ENCODE measurements around the gene MMP12. TPM values are rescaled to one million over a fixed set of nuclear protein-coding genes. Genes with fewer than 3 reads are reported as not detected.

Gene MMP12
- not detected in 2 replicates for total RNA-seq (2014; rRNA removed; shearing (Covaris generic))
- polyA plus RNA-seq (2016; fragmentation: Nextera tagmentation; extraction: Ambion mirVana) = not detected in 2 replicates
- long read RNA-seq = 0 reads

DNA sequence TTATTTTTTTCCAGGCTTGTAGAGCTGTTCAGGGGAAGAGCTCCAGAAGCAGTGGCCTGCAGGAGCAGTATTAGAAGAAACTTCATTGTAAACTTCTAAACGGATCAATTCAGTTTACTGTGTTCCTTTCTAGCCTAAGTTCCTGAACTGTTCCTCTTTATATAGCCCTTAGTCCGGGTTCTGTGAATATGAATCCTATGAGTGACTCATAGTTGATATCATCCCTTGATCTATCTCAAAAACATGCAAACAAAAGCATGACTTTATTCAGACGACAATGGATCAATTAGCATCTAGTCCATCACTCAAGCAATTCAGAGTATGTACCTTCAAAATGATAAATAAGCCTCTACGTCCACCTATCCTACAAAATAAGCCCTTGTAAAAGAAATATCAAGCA, at the start of gene MMP12:
Gene MMP12 (minus strand): TSS at position 131 of the 400 bp plus-strand sequence. CDS start 45 bp downstream, at position 86.
- DNase-seq (ENCODE audit: low spot score) (no peak), ATAC-seq (no peak)
- no peaks in the 10 kb centered on the region for H3K36me3 Mint-ChIP-seq (ENCODE audit: low read depth)
- H3K4me3 ChIP-seq = no peak within 1 kb of the TSS
- H3K27me3 Mint-ChIP-seq (ENCODE audit: insufficient read depth, low read depth, poor library complexity) = no peaks in the 10 kb centered on the region
- H3K4me2 ChIP-seq = no peak within 1 kb of the TSS
- H3K36me3 ChIP-seq (ENCODE audit: insufficient read depth) = no peaks in the 10 kb centered on the region
- no peaks in the 10 kb centered on the region for H3K9me3 Mint-ChIP-seq
- H3K4me3 Mint-ChIP-seq = no peak within 1 kb of the TSS
- no peaks in the 10 kb centered on the region for H4K20me1 ChIP-seq (replicated peaks; ENCODE audit: insufficient read depth)
- H3K27me3 ChIP-seq (ENCODE audit: insufficient read depth) = no peaks in the 10 kb centered on the region
- no peak within 1 kb of the TSS for H2AFZ ChIP-seq
- H3K27ac ChIP-seq (ENCODE audit: low read depth) = no peak within 1 kb of the TSS
- no peaks in the 10 kb centered on the region for H3K4me1 ChIP-seq (ENCODE audit: insufficient read depth)
- no peaks in the 10 kb centered on the region for H3K9me2 ChIP-seq (ENCODE audit: insufficient read depth)
- no peak for TF ChIP-seq EZH2 (IDR thresholded peaks at IDR 0.05; ENCODE audit: low read depth, unreplicated experiment)
- TF ChIP-seq EZH2phosphoT487 (IDR thresholded peaks at IDR 0.05; ENCODE audit: unreplicated experiment) = no peak
- no peak for TF ChIP-seq POLR2AphosphoS5 (IDR thresholded peaks at IDR 0.05; ENCODE audit: low read depth)
- TF ChIP-seq ZNF331 (CRISPR knock-in tag; IDR thresholded peaks at IDR 0.05; ENCODE audit: low read depth) = no peak
- no peak for TF ChIP-seq NANOG (IDR thresholded peaks at IDR 0.05; ENCODE audit: borderline replicate concordance)
- no peaks in the 10 kb centered on the region for H3K4me1 Mint-ChIP-seq
- no peaks in the 10 kb centered on the region for H3K79me2 ChIP-seq (replicated peaks; ENCODE audit: insufficient read depth)
- H3F3A ChIP-seq (replicated peaks; ENCODE audit: low read depth) = no peaks in the 10 kb centered on the region
- no peak within 1 kb of the TSS for H3K27ac Mint-ChIP-seq

DNA sequence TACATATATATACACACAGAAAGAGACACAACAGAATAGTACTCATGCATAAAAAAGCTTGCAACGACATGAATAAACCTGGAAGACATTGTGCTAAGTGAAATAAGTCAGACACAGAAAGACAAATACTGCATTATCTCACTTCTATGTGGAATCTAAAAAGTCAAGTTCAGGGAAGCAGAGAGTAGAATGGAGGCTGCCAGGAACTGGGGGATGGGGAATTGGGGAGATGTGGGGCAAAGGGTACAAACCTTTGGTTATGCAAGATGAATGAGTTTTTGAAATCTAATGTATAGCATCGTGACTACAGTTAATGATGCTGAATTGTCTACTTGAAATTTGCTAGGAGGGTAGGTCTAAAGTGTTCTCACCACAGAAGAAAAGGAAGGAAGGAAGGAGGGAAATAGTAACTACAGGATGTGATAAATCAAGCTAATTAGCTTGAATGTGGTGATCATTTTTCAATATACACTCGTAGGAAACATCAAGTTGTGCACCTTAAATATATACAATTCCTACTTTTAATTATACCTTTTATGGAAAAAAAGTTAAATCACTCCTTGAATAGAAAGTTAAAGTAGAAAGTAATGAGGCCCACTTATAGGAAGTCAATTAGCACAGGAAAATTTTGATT, 46.9 kb upstream of the MMP12 start:
- Histone ChIP-seq H3K4me3 (no peak overlapping the region), H3K79me2 (replicated peaks; ENCODE audit: insufficient read depth) (no peaks in the 10 kb centered on the region), H3K9me2 (ENCODE audit: insufficient read depth) (no peaks in the 10 kb centered on the region), H3K36me3 (ENCODE audit: insufficient read depth) (no peaks in the 10 kb centered on the region), H3K4me1 (ENCODE audit: insufficient read depth) (no peaks in the 10 kb centered on the region), H2AFZ (no peak overlapping the region), H3F3A (replicated peaks; ENCODE audit: low read depth) (no peaks in the 10 kb centered on the region), H4K20me1 (replicated peaks; ENCODE audit: insufficient read depth) (no peaks in the 10 kb centered on the region), H3K4me2 (no peak overlapping the region), H3K27ac (ENCODE audit: low read depth) (no peak overlapping the region), H3K27me3 (ENCODE audit: insufficient read depth) (no peaks in the 10 kb centered on the region)
- no peak overlapping the region for H3K27ac Mint-ChIP-seq
- H3K4me3 Mint-ChIP-seq = no peak overlapping the region
- no peaks in the 10 kb centered on the region for H3K27me3 Mint-ChIP-seq (ENCODE audit: insufficient read depth, low read depth, poor library complexity)
- no peaks in the 10 kb centered on the region for H3K4me1 Mint-ChIP-seq
- no peak for DNase-seq (ENCODE audit: low spot score)
- ATAC-seq = no peak
- TF ChIP-seq POLR2AphosphoS5 (IDR thresholded peaks at IDR 0.05; ENCODE audit: low read depth) (no peak), NANOG (IDR thresholded peaks at IDR 0.05; ENCODE audit: borderline replicate concordance) (no peak), EZH2 (IDR thresholded peaks at IDR 0.05; ENCODE audit: low read depth, unreplicated experiment) (no peak), ZNF114 (CRISPR knock-in tag; IDR thresholded peaks at IDR 0.05) (no peak), CREB1 (CRISPR knock-in tag; IDR thresholded peaks at IDR 0.05; ENCODE audit: low read depth) (no peak), EZH2phosphoT487 (IDR thresholded peaks at IDR 0.05; ENCODE audit: unreplicated experiment) (no peak)
- TF ChIP-seq, protein P1, sequence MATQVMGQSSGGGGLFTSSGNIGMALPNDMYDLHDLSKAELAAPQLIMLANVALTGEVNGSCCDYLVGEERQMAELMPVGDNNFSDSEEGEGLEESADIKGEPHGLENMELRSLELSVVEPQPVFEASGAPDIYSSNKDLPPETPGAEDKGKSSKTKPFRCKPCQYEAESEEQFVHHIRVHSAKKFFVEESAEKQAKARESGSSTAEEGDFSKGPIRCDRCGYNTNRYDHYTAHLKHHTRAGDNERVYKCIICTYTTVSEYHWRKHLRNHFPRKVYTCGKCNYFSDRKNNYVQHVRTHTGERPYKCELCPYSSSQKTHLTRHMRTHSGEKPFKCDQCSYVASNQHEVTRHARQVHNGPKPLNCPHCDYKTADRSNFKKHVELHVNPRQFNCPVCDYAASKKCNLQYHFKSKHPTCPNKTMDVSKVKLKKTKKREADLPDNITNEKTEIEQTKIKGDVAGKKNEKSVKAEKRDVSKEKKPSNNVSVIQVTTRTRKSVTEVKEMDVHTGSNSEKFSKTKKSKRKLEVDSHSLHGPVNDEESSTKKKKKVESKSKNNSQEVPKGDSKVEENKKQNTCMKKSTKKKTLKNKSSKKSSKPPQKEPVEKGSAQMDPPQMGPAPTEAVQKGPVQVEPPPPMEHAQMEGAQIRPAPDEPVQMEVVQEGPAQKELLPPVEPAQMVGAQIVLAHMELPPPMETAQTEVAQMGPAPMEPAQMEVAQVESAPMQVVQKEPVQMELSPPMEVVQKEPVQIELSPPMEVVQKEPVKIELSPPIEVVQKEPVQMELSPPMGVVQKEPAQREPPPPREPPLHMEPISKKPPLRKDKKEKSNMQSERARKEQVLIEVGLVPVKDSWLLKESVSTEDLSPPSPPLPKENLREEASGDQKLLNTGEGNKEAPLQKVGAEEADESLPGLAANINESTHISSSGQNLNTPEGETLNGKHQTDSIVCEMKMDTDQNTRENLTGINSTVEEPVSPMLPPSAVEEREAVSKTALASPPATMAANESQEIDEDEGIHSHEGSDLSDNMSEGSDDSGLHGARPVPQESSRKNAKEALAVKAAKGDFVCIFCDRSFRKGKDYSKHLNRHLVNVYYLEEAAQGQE (IDR thresholded peaks at IDR 0.05; ENCODE audit: unreplicated experiment) = no peak
- TF ChIP-seq, protein P2, sequence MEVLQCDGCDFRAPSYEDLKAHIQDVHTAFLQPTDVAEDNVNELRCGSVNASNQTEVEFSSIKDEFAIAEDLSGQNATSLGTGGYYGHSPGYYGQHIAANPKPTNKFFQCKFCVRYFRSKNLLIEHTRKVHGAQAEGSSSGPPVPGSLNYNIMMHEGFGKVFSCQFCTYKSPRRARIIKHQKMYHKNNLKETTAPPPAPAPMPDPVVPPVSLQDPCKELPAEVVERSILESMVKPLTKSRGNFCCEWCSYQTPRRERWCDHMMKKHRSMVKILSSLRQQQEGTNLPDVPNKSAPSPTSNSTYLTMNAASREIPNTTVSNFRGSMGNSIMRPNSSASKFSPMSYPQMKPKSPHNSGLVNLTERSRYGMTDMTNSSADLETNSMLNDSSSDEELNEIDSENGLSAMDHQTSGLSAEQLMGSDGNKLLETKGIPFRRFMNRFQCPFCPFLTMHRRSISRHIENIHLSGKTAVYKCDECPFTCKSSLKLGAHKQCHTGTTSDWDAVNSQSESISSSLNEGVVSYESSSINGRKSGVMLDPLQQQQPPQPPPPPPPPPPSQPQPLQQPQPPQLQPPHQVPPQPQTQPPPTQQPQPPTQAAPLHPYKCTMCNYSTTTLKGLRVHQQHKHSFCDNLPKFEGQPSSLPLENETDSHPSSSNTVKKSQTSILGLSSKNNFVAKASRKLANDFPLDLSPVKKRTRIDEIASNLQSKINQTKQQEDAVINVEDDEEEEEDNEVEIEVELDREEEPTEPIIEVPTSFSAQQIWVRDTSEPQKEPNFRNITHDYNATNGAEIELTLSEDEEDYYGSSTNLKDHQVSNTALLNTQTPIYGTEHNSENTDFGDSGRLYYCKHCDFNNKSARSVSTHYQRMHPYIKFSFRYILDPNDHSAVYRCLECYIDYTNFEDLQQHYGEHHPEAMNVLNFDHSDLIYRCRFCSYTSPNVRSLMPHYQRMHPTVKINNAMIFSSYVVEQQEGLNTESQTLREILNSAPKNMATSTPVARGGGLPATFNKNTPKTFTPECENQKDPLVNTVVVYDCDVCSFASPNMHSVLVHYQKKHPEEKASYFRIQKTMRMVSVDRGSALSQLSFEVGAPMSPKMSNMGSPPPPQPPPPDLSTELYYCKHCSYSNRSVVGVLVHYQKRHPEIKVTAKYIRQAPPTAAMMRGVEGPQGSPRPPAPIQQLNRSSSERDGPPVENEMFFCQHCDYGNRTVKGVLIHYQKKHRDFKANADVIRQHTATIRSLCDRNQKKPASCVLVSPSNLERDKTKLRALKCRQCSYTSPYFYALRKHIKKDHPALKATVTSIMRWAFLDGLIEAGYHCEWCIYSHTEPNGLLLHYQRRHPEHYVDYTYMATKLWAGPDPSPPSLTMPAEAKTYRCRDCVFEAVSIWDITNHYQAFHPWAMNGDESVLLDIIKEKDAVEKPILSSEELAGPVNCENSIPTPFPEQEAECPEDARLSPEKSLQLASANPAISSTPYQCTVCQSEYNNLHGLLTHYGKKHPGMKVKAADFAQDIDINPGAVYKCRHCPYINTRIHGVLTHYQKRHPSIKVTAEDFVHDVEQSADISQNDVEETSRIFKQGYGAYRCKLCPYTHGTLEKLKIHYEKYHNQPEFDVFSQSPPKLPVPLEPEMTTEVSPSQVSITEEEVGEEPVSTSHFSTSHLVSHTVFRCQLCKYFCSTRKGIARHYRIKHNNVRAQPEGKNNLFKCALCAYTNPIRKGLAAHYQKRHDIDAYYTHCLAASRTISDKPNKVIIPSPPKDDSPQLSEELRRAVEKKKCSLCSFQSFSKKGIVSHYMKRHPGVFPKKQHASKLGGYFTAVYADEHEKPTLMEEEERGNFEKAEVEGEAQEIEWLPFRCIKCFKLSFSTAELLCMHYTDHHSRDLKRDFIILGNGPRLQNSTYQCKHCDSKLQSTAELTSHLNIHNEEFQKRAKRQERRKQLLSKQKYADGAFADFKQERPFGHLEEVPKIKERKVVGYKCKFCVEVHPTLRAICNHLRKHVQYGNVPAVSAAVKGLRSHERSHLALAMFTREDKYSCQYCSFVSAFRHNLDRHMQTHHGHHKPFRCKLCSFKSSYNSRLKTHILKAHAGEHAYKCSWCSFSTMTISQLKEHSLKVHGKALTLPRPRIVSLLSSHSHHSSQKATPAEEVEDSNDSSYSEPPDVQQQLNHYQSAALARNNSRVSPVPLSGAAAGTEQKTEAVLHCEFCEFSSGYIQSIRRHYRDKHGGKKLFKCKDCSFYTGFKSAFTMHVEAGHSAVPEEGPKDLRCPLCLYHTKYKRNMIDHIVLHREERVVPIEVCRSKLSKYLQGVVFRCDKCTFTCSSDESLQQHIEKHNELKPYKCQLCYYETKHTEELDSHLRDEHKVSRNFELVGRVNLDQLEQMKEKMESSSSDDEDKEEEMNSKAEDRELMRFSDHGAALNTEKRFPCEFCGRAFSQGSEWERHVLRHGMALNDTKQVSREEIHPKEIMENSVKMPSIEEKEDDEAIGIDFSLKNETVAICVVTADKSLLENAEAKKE (CRISPR knock-in tag; IDR thresholded peaks at IDR 0.05) = no peak
- TF ChIP-seq, protein P3, sequence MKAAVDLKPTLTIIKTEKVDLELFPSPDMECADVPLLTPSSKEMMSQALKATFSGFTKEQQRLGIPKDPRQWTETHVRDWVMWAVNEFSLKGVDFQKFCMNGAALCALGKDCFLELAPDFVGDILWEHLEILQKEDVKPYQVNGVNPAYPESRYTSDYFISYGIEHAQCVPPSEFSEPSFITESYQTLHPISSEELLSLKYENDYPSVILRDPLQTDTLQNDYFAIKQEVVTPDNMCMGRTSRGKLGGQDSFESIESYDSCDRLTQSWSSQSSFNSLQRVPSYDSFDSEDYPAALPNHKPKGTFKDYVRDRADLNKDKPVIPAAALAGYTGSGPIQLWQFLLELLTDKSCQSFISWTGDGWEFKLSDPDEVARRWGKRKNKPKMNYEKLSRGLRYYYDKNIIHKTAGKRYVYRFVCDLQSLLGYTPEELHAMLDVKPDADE (IDR thresholded peaks at IDR 0.05) = no peak
- H3K9me3 Mint-ChIP-seq = no peaks in the 10 kb centered on the region
- no peaks in the 10 kb centered on the region for H3K36me3 Mint-ChIP-seq (ENCODE audit: low read depth)
